ENCODE measurements around the gene SEMA4B. TPM values are rescaled to one million over a fixed set of nuclear protein-coding genes. Genes with fewer than 3 reads are reported as not detected.

The SEMA4B gene
- total and polyA plus RNA-seq, 2 donors (not counting 1 experiment from before 2014, with no cell fraction given), result 285 to 336 TPM

DNA sequence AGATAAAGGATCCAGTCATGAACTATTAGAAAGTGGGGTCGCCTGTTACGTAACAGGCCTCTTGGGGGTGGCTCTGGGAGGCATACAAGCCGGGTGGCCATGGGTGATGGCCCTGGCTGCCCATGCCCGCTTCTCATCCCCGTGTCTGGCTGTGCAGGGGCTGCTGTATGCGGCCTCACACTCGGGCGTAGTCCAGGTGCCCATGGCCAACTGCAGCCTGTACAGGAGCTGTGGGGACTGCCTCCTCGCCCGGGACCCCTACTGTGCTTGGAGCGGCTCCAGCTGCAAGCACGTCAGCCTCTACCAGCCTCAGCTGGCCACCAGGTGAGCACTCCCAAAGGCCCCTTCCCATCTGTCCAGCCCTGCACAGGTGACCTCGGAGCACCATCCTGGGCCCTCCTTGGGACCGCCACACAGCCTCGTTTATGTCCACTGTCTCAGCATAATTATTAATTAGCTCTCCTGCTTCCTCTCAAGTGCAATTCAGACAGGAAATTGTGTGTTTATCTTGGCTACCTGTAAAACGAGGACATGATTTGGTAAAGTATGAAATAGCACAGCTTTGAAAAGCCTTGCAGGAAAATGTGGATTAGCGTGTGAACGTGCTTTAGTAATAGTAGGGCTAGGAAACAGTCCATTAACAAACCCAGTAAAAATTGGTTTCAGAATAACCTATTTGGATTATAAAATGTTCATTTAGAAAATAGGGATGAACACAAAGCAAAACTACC lies 24.5 kb downstream of the SEMA4B start:
- Histone ChIP-seq H3K36me3 (replicated peaks in 1 of 2; ENCODE audit: control extremely low read depth in 1 of 2, control insufficient read depth in 1 of 2, extremely low read depth in 1 of 2, insufficient read depth in 2 of 2, low read length in 1 of 2) (peaks cover 0 to 98% of the 10 kb centered on the region in 2 experiments), H3K79me2 (ENCODE audit: control insufficient read depth, insufficient read depth, low read length) (peaks cover 47% of the 10 kb centered on the region), H3K27ac (ENCODE audit: low read length in 2 of 2) (no peak overlapping the region), H3K4me3 (ENCODE audit: control extremely low read depth in 1 of 5, extremely low read depth in 1 of 5, insufficient read depth in 1 of 5, low read depth in 2 of 5, low read length in 4 of 5) (no peak overlapping the region), H2AFZ (ENCODE audit: insufficient read depth, low read depth, low read length, poor library complexity, severe bottlenecking) (no peak overlapping the region), H3K4me2 (replicated peaks; ENCODE audit: low read depth, low read length, poor library complexity, severe bottlenecking) (no peak overlapping the region), H3K9me3 (ENCODE audit: control extremely low read depth in 1 of 3, control insufficient read depth in 2 of 3, insufficient read depth in 1 of 3, low read length in 2 of 3) (no peaks in the 10 kb centered on the region), H3K4me1 (ENCODE audit: control insufficient read depth in 2 of 2, insufficient read depth in 2 of 2, low read length in 2 of 2) (peaks cover 12 to 26% of the 10 kb centered on the region in 2 donors), H4K20me1 (ENCODE audit: control insufficient read depth, insufficient read depth, low read length, poor library complexity, severe bottlenecking) (peaks cover 68% of the 10 kb centered on the region), H3K9ac (ENCODE audit: low read length) (no peak overlapping the region), H3K27me3 (replicated peaks in 1 of 4; ENCODE audit: control extremely low read depth in 1 of 4, control insufficient read depth in 3 of 4, insufficient read depth in 4 of 4, low read length in 3 of 4) (no peaks in the 10 kb centered on the region)
- 98% methylated on average over 13 of the region's 18 CpGs for WGBS (ENCODE audit: insufficient coverage)
- intact Hi-C loops (cut with micrococcal nuclease), result no loop called here
- H3K4me1 Mint-ChIP-seq, result peaks cover 30% of the 10 kb centered on the region
- no peaks in the 10 kb centered on the region for H3K9me3 Mint-ChIP-seq (ENCODE audit: insufficient read depth)
- H3K27ac Mint-ChIP-seq, result peak overlapping the region; percentile 12
- DNase-seq, result no peak
- no peaks in the 10 kb centered on the region for H3K27me3 Mint-ChIP-seq
- CTCF ChIA-PET, result no interaction called here
- TF ChIP-seq EZH2 (IDR thresholded peaks at IDR 0.05; ENCODE audit: borderline replicate concordance, insufficient read depth, low read depth, low read length, poor library complexity, severe bottlenecking), result no peak
- TF ChIP-seq, protein P1, sequence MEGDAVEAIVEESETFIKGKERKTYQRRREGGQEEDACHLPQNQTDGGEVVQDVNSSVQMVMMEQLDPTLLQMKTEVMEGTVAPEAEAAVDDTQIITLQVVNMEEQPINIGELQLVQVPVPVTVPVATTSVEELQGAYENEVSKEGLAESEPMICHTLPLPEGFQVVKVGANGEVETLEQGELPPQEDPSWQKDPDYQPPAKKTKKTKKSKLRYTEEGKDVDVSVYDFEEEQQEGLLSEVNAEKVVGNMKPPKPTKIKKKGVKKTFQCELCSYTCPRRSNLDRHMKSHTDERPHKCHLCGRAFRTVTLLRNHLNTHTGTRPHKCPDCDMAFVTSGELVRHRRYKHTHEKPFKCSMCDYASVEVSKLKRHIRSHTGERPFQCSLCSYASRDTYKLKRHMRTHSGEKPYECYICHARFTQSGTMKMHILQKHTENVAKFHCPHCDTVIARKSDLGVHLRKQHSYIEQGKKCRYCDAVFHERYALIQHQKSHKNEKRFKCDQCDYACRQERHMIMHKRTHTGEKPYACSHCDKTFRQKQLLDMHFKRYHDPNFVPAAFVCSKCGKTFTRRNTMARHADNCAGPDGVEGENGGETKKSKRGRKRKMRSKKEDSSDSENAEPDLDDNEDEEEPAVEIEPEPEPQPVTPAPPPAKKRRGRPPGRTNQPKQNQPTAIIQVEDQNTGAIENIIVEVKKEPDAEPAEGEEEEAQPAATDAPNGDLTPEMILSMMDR (IDR thresholded peaks at IDR 0.05), result no peak
- no peak for ATAC-seq (ENCODE audit: low read depth)
- POLR2A ChIA-PET, result no interaction called here
- no peak overlapping the region for H3K4me3 Mint-ChIP-seq

DNA sequence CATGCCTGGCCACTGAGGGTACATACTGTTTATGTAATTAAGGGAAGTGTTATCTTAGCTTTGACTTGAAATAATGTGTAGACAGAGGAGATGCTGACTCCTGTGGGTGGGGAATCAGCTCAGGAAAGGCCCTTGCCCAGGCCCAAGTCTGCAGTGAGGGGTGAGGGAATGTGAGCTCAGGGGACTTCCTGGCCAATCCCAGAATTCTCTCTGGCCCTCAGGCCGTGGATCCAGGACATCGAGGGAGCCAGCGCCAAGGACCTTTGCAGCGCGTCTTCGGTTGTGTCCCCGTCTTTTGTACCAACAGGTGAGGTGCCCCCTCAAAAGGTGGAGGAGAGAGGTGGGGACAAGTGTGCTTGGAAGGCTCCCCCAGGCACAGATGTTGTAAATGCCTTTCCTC lies 26.2 kb downstream of the SEMA4B start:
- peaks cover 0 to 88% of the 10 kb centered on the region in 2 experiments for H3K36me3 ChIP-seq (replicated peaks in 1 of 2; ENCODE audit: control extremely low read depth in 1 of 2, control insufficient read depth in 1 of 2, extremely low read depth in 1 of 2, insufficient read depth in 2 of 2, low read length in 1 of 2)

More for the DNA sequence above, 26.2 kb downstream of the SEMA4B start:
- Histone ChIP-seq H3K4me1 (ENCODE audit: control insufficient read depth in 2 of 2, insufficient read depth in 2 of 2, low read length in 2 of 2) (peaks cover 24 to 30% of the 10 kb centered on the region in 2 donors), H3K79me2 (ENCODE audit: control insufficient read depth, insufficient read depth, low read length) (peaks cover 45% of the 10 kb centered on the region), H3K27ac (ENCODE audit: low read length in 2 of 2) (no peak overlapping the region), H4K20me1 (ENCODE audit: control insufficient read depth, insufficient read depth, low read length, poor library complexity, severe bottlenecking) (peaks cover 57% of the 10 kb centered on the region), H3K27me3 (replicated peaks in 1 of 4; ENCODE audit: control extremely low read depth in 1 of 4, control insufficient read depth in 3 of 4, insufficient read depth in 4 of 4, low read length in 3 of 4) (no peaks in the 10 kb centered on the region), H3K4me3 (ENCODE audit: control extremely low read depth in 1 of 5, extremely low read depth in 1 of 5, insufficient read depth in 1 of 5, low read depth in 2 of 5, low read length in 4 of 5) (no peak overlapping the region), H3K4me2 (replicated peaks; ENCODE audit: low read depth, low read length, poor library complexity, severe bottlenecking) (no peak overlapping the region), H3K9ac (ENCODE audit: low read length) (no peak overlapping the region), H3K9me3 (ENCODE audit: control extremely low read depth in 1 of 3, control insufficient read depth in 2 of 3, insufficient read depth in 1 of 3, low read length in 2 of 3) (no peaks in the 10 kb centered on the region), H2AFZ (ENCODE audit: insufficient read depth, low read depth, low read length, poor library complexity, severe bottlenecking) (no peak overlapping the region)
- intact Hi-C loops (cut with micrococcal nuclease), result no loop called here
- peaks cover 37% of the 10 kb centered on the region for H3K4me1 Mint-ChIP-seq
- no peak for TF ChIP-seq EZH2 (IDR thresholded peaks at IDR 0.05; ENCODE audit: borderline replicate concordance, insufficient read depth, low read depth, low read length, poor library complexity, severe bottlenecking)
- TF ChIP-seq, protein P1 (IDR thresholded peaks at IDR 0.05), result no peak
- ATAC-seq (ENCODE audit: low read depth), result no peak
- H3K9me3 Mint-ChIP-seq (ENCODE audit: insufficient read depth), result no peaks in the 10 kb centered on the region
- ChIA-PET CTCF (interaction anchor here (1.2 kb wide), 1 partner anchor 36 kb away, joined by 4 read pairs; no protein-coding TSS in a partner anchor), POLR2A (no interaction called here)
- H3K27ac Mint-ChIP-seq, result peak overlapping the region; percentile 64
- no peak for DNase-seq
- H3K4me3 Mint-ChIP-seq, result no peak overlapping the region
- 92% methylated on average over 5 of the region's 7 CpGs for whole genome bisulfite sequencing (ENCODE audit: insufficient coverage)
- H3K27me3 Mint-ChIP-seq, result no peaks in the 10 kb centered on the region
